ENCODE data around the gene PARL. TPM values are rescaled to one million over a fixed set of nuclear protein-coding genes. Genes with fewer than 3 reads are reported as not detected.

PARL gene
- total and polyA plus RNA-seq, 2 donors (not counting 1 experiment from before 2014, with no cell fraction given) = 30.2 to 55.9 TPM

- Histone ChIP-seq H3K4me2 (ENCODE audit: extremely low read depth, insufficient read depth, low read length) (no peak overlapping the region), H3K27ac (ENCODE audit: insufficient read depth, low read length) (no peak overlapping the region), H3K36me3 (ENCODE audit: control insufficient read depth, insufficient read depth, low read length) (no peaks in the 10 kb centered on the region), H3K27me3 (ENCODE audit: control insufficient read depth, insufficient read depth, low read length) (peaks cover 4% of the 10 kb centered on the region), H2AFZ (ENCODE audit: low read length) (no peak overlapping the region), H3K9ac (ENCODE audit: insufficient read depth, low read length) (no peak overlapping the region), H3K4me1 (ENCODE audit: control insufficient read depth, extremely low read depth, insufficient read depth, low read length) (no peaks in the 10 kb centered on the region), H3K79me2 (ENCODE audit: control insufficient read depth, insufficient read depth, low read length) (no peaks in the 10 kb centered on the region), H3K4me3 (replicated peaks in 1 of 4; ENCODE audit: control extremely low read depth in 1 of 4, insufficient read depth in 1 of 4, low read depth in 3 of 4, low read length in 4 of 4) (no peak overlapping the region), H3K9me3 (ENCODE audit: control insufficient read depth, insufficient read depth, low read depth, low read length) (no peaks in the 10 kb centered on the region), H4K20me1 (ENCODE audit: control insufficient read depth, extremely low read depth, insufficient read depth, low read length) (no peaks in the 10 kb centered on the region)
- TF ChIP-seq CTCF (conservative IDR thresholded peaks at IDR 0.05 in 1 of 2, IDR thresholded peaks at IDR 0.05 in 1 of 2; ENCODE audit: low read depth in 1 of 2, low read length in 2 of 2) (no peak), EZH2 (IDR thresholded peaks at IDR 0.05; ENCODE audit: low read length, missing control alignments) (no peak)
- no peak for DNase-seq (ENCODE audit: low read depth in 2 of 2)
Measured at GRCh38 chr3:183896610-183897009, 11.9 kb upstream of the PARL start.

DNA sequence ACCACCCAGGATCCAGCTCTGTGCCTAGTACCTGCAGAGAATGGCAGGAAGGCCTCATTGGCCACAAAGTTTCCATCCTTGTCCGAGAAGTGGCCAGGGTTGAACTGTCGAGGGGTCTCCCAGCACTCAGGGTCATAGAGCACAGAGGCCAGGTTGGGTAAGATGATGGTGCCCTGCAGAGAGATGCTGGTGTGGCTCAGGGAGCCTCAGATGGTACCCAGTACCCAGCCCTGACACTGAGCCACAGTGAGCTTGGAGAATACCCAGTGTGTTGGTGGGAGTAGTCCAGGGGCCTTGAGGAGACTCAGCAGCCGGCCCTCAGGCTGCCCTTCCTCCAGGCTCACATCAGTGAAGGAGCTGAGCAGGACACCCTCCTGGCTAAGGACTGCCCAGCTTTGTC is 11.5 kb upstream of the PARL start:
- no peaks in the 10 kb centered on the region for H3K9me3 ChIP-seq (ENCODE audit: control insufficient read depth, insufficient read depth, low read depth, low read length)
- H3K27me3 ChIP-seq (ENCODE audit: control insufficient read depth, insufficient read depth, low read length) = peaks cover 4% of the 10 kb centered on the region
- H3K27ac ChIP-seq (ENCODE audit: insufficient read depth, low read length) = no peak overlapping the region
- H3K4me2 ChIP-seq (ENCODE audit: extremely low read depth, insufficient read depth, low read length) = no peak overlapping the region
- no peaks in the 10 kb centered on the region for H3K4me1 ChIP-seq (ENCODE audit: control insufficient read depth, extremely low read depth, insufficient read depth, low read length)
- no peaks in the 10 kb centered on the region for H3K79me2 ChIP-seq (ENCODE audit: control insufficient read depth, insufficient read depth, low read length)
- no peak overlapping the region for H3K9ac ChIP-seq (ENCODE audit: insufficient read depth, low read length)
- no peak for DNase-seq (ENCODE audit: low read depth in 2 of 2)
- no peak overlapping the region for H3K4me3 ChIP-seq (replicated peaks in 1 of 4; ENCODE audit: control extremely low read depth in 1 of 4, insufficient read depth in 1 of 4, low read depth in 3 of 4, low read length in 4 of 4)
- H3K36me3 ChIP-seq (ENCODE audit: control insufficient read depth, insufficient read depth, low read length) = no peaks in the 10 kb centered on the region
- H2AFZ ChIP-seq (ENCODE audit: low read length) = no peak overlapping the region
- H4K20me1 ChIP-seq (ENCODE audit: control insufficient read depth, extremely low read depth, insufficient read depth, low read length) = no peaks in the 10 kb centered on the region
- no peak for TF ChIP-seq EZH2 (IDR thresholded peaks at IDR 0.05; ENCODE audit: low read length, missing control alignments)
- TF ChIP-seq CTCF (conservative IDR thresholded peaks at IDR 0.05 in 1 of 2, IDR thresholded peaks at IDR 0.05 in 1 of 2; ENCODE audit: low read depth in 1 of 2, low read length in 2 of 2) = no peak

DNA sequence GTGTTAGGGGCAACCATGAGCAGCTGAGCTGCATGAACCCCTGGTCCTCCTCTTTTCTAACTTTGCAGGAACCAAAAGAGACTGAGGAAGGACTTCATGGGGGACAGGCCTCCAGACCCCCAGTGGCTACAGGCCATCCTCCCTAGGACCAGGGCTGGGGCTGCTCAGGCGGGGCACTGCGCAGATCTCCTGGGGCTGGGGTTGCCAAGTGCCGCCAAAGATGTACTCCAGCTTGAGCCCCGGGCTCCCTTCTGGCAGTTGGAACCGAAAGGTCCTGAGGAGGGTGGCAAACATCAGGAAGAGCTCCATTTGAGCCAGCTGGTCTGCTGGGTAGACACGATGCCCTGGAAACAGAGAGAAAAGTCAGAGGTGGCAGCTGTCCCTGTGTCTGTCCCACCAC is 11.1 kb upstream of the PARL start:
- H3K36me3 ChIP-seq (ENCODE audit: control insufficient read depth, insufficient read depth, low read length) = no peaks in the 10 kb centered on the region

More for the DNA sequence above, 11.1 kb upstream of the PARL start:
- no peaks in the 10 kb centered on the region for H3K79me2 ChIP-seq (ENCODE audit: control insufficient read depth, insufficient read depth, low read length)
- no peak overlapping the region for H2AFZ ChIP-seq (ENCODE audit: low read length)
- no peaks in the 10 kb centered on the region for H3K4me1 ChIP-seq (ENCODE audit: control insufficient read depth, extremely low read depth, insufficient read depth, low read length)
- no peak for TF ChIP-seq EZH2 (IDR thresholded peaks at IDR 0.05; ENCODE audit: low read length, missing control alignments)
- no peak for TF ChIP-seq CTCF (conservative IDR thresholded peaks at IDR 0.05 in 1 of 2, IDR thresholded peaks at IDR 0.05 in 1 of 2; ENCODE audit: low read depth in 1 of 2, low read length in 2 of 2)
- H3K9ac ChIP-seq (ENCODE audit: insufficient read depth, low read length) = no peak overlapping the region
- DNase-seq (ENCODE audit: low read depth in 2 of 2) = no peak
- H3K4me3 ChIP-seq (replicated peaks in 1 of 4; ENCODE audit: control extremely low read depth in 1 of 4, insufficient read depth in 1 of 4, low read depth in 3 of 4, low read length in 4 of 4) = no peak overlapping the region
- H3K27me3 ChIP-seq (ENCODE audit: control insufficient read depth, insufficient read depth, low read length) = peaks cover 4% of the 10 kb centered on the region
- no peaks in the 10 kb centered on the region for H3K9me3 ChIP-seq (ENCODE audit: control insufficient read depth, insufficient read depth, low read depth, low read length)
- H3K27ac ChIP-seq (ENCODE audit: insufficient read depth, low read length) = no peak overlapping the region
- no peaks in the 10 kb centered on the region for H4K20me1 ChIP-seq (ENCODE audit: control insufficient read depth, extremely low read depth, insufficient read depth, low read length)
- H3K4me2 ChIP-seq (ENCODE audit: extremely low read depth, insufficient read depth, low read length) = no peak overlapping the region
